NCI-H226 (cell line): ENCODE measurements around the gene CFAP410.

Experiments
- DNase-seq: peaks from one replicate; pipeline ENCODE4 v3.0.0-alpha.2; 2015

The CFAP410 gene

DNA sequence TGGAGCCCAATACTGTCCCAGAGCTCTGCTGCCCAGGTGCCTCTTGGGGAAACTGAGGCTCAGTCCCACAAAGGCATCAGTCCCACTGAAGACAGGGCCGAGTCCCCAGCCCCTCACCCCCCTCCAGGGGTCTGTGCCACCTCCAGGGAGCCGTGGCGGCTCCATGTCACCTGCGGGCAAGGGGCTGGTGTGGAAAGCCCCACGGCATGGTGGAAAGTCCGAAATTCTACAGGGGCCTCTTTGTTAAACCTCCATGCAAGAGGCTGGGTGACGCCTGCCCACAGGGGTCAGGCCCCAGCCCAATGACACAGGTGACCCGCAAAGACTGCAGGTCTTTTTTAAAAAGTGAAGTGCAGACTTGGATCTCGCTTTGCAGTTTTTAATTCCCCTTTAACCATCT is 56.8 kb downstream of the CFAP410 start:
- DNase-seq: no peak

DNA sequence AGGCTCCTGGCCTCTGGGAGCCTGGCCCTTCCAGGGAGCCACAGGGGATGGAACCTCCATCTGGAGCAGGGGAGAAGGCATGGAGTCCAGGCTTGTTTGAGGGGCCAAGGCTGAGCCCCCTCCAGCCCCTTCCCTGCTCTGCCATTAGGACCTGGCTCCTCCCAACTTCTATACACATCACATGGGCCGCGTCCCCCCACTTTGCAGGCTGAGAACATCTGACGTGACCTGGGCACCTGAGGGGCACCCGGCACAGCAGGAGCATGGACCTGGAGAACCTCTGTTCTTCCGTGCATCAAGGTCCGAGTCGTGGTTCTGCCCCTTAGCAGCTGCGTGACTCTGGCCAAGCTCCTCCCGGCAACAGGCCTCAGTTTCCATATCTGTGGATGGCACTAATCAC is 57.4 kb downstream of the CFAP410 start:
- no peak for DNase-seq

DNA sequence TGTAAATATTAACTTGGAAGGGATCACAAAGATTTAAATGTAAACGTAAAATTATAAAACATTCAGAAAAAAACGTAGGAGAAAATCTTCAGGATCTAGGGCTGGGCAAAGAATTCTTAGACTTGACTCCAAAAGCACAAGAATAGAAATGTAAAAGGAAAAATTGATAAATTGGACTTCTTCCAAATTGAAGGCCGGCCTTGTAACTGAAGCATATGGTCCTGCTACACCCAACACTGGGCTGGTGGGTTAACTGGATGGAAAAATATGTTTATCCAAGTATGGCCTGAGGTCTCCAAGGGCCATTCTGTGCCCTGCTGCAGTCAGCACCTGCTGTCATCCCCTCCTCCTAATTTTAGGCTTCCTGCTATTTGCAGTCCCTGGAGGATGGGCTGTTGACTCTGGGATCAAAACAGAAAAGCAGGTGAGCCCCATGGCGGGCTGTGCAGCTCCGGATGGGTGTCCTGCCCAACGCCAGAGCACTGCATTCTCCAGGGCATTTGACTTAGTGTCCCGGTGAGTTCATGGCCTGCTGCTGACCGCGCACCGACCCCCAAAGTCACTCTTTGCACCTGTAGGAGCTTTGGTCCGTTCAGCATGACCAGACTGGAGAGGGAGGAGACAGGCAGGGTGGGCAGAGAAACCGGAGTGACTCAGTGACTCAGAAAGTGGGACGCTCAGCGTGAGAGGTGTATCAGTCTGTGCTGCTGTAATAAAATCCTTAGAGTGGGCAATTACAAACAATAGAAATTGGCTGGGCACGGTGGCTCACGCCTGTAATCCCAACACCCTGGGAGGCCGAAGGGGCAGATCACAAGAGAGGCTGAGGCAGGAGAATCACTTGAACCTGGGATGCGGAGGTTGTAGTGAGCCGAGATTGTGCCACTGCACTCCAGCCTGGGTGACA is 59.6 kb downstream of the CFAP410 start:
- no peak for DNase-seq
